HuH-7 (cell line): Measurements from ENCODE around the gene CD93.

Experiments used
- DNase-seq: peaks from one replicate; pipeline ENCODE4 v3.0.0; 2011; ENCODE audit warnings: low spot score

The CD93 gene

GRCh38 chr20:23034721-23035671 lies 51.1 kb downstream of the CD93 start, which contains the start of gene SSTR4:
SSTR4 (plus strand) TSS chr20:23035312; CDS start chr20:23035484, 172 bp downstream.
- no peak for DNase-seq

- no peak for DNase-seq
Measured at GRCh38 chr20:23033918-23034317, 52.2 kb downstream of the CD93 start.

GRCh38 chr20:23032750-23033078 lies 53.4 kb downstream of the CD93 start:
- no peak for DNase-seq

- DNase-seq, result no peak
Measured at GRCh38 chr20:23032056-23032749, 53.9 kb downstream of the CD93 start.

GRCh38 chr20:23031346-23031745 lies 54.8 kb downstream of the CD93 start:
- DNase-seq, result no peak
